MV-4-11 (cell line): ENCODE measurements around the gene SON.
"Not testable (repeated sequence)": the region's sequence is repeated elsewhere in the genome, so short reads cannot be mapped to it uniquely, and the experiment has no call there.

Source experiments
- DNase-seq: peaks from one replicate; lab custom pipeline; 2025; lab: John Stamatoyannopoulos, UW

The SON gene

GRCh38 chr21:33569991-33570390 is 27.2 kb downstream of the SON start:
- no peak for DNase-seq

GRCh38 chr21:33572350-33572749 is 29.5 kb downstream of the SON start:
- no peak for DNase-seq

DNA sequence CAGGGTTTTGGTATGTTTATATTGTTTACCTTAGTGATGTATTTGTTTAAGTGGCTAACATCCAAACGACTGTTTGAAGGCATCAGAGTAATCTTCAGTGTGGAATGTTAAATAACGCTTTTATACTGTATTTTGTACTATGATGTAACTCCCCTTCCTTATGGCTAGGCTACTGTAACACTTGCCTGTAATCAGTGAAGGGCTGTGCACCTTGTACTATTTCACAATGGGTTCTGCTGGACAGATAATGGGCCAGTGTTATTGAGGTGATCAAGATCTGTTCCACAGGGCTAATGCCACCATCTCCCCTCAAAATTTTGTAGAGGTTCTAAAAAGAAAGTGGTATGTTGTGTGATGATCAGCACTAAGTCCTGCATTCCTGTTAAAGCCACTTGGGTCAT is 33.9 kb downstream of the SON start:
- DNase-seq: not testable (repeated sequence)

GRCh38 chr21:33578214-33578613 is 35.4 kb downstream of the SON start:
- DNase-seq: no peak

DNA sequence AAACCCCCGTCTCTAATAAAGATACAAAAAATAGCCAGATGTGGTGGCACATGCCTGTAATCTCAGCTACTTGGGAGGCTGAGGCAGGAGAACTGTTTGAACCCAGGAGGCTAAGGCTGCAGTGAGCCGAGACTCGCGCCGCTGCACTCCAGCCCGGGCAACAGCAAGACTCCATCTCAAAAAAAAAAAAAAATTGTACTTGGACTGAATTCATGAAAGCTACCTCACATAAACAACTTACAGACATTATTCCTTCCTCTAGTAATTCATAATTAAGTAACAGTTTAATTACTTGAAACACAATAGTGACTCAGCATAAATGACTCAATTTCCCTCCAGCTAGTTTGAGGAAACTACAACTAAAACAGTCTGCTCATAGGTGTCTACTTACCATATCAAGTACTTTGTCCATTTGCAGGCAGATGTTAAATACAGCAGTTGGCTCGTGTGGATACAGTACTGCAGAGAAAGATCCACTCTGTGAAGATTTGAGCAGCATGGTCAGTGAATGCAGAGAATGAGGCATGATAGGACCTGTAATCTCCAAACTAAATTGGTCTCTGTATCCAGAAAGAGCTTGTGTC is 36.2 kb downstream of the SON start:
- no peak for DNase-seq

DNA sequence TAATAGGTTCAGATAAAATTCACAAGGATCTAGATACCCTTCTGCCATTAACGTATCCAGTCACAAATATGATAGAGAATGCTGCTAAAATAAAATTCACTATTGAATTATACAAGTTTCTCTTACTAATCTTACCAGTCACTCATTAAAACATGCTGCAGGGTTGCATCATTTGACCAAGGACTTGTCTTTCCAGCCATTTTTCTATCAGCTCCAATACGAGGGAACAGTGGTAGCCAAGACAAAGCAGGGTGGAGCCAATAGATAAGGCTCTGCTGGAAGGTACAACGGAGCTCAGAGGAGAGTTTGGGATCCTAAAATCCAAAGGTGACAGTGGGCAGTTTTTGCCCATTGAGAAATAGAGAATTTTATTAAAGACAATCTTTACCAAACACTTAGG is 41.6 kb downstream of the SON start:
- DNase-seq: no peak

DNA sequence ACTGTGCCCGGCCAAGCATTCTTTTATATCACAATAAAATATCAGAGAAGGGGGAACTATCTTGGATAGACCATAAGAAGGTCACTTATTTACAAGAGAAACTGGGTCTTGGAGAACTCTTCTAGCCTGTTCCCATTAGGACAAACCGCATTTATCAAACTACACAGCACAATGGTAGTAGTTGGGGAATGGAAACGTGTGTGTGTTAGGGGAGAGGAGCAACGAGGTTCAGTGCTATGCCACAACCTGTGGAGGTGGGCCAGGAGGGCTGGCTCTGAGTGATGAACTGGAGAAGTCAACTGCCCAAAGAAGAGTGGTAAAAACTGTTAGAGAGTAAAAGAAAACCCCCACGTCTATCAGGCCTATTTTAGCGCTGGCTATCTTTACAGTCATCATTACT is 44.1 kb downstream of the SON start:
- DNase-seq: no peak

DNA sequence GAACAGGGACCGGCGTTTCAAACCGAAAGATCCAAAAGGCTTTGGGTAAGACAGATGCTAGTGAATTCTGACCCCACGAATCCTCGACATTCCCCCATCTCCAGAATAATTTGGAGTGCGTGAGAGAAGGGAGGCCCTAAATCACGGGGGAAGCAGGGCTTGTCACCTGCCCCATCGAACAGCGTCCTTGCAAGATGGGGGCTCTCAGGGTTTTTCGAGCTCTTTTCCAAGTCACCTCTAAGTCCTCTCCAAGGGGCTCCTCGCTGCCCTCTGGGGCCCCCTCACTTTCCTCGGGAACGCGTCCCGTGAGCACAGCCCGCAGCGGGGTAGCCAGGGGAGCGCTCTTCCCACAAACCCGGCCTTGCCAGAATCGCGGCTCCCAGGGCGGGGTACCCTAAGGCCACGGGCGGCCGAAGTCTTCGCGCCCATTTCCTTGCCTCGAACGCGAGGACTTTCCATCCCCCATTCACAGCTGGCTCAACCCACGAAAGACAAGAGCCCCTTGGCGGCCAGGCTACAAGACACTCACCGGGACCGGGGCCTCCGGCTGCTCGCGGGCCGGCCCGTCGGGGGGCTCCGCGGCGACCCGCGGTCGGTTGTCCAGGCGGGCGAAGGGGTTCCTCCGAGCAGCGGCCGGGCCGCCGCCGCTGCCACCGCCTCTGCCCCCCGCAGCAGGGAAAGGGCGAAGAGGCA is 45.1 kb downstream of the SON start:
- no peak for DNase-seq

- DNase-seq: peak; percentile 73
Measured at GRCh38 chr21:33588485-33589335, 45.9 kb downstream of the SON start, which contains the start of gene DONSON. Gene DONSON (minus strand): TSS chr21:33588684. CDS start chr21:33588641, 43 bp downstream.

- no peak for DNase-seq
Measured at GRCh38 chr21:33598051-33598450, 55.2 kb downstream of the SON start.

DNA sequence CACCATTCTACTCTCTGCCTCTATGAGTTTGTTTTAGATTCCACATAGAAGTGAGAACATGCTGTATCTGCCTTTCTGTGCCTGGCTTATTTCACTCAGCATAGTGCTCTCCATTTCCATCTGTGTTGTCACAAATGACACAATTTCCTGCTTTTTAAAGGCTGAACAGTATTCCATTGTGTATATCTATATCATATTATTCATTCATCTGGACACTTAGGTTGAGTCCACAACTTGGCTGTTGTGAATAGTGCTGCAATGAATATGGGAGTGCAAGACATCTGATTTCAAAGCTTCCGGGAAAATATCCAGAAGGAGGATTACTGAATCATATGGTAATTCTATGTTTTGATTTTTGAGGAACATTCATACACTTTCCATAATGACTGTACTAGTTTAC is 65.7 kb downstream of the SON start:
- DNase-seq: no peak

GRCh38 chr21:33611006-33611744 is 68.3 kb downstream of the SON start:
- DNase-seq: no peak

- peak; percentile 56 for DNase-seq
Measured at GRCh38 chr21:33617565-33617964, 74.7 kb downstream of the SON start.

- DNase-seq: no peak
Measured at GRCh38 chr21:33618407-33618806, 75.6 kb downstream of the SON start.

- peak; percentile 56 for DNase-seq
Measured at GRCh38 chr21:33619726-33620125, 76.9 kb downstream of the SON start.

DNA sequence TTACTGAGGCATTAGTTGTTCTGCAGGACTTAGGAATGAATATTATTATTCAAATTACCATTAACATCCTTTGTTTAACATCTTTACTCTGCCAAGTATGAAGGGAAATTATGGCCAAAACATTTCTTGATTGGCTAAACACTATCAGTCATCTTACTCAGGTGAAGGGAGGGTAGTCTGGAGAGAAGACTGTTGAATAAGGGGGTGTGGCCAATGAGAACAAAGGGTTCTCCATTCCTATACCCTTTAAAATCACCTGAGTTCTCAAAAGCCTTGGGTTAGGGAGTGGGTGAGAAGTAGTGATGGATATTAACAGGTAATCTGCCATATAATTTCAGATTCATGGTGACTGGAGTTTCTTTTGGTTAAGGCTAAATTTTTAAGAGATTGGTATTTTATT is 79.4 kb downstream of the SON start:
- no peak for DNase-seq

DNA sequence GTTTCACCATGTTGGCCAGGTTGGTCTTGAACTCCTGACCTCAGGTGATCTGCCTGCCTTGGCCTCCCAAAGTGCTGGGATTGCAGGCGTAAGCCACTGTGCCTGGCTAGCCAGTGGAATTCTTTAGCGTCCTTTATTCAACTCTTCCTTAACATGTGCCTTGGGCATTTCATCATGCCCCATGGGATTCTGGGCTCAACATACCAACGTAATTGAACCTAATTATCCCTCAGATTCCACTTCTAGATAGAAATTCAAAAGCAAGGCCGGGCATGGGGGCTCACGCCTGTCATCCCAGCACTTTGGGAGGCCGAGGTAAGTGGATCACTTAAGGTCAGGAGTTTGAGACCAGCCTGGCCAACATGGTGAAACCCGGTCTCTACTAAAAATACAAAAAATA is 83.3 kb downstream of the SON start:
- DNase-seq: not testable (repeated sequence)
